A549 treated with DMSO at 1 μM for 4 hours (cell line): ENCODE measurements around the gene BMX. TPM values are rescaled to one million over a fixed set of nuclear protein-coding genes. Genes with fewer than 3 reads are reported as not detected.

Source experiments
- total RNA-seq: library from RNA; stranded (reverse); fragments of 200-300 nt; extraction: Qiagen RNA extraction; gene quantifications from 5 replicates; pipeline ENCODE4 v1.2.3, GENCODE V29; 2022; ENCODE audit warnings: low read depth

The BMX gene
- not detected in 5 replicates for total RNA-seq

DNA sequence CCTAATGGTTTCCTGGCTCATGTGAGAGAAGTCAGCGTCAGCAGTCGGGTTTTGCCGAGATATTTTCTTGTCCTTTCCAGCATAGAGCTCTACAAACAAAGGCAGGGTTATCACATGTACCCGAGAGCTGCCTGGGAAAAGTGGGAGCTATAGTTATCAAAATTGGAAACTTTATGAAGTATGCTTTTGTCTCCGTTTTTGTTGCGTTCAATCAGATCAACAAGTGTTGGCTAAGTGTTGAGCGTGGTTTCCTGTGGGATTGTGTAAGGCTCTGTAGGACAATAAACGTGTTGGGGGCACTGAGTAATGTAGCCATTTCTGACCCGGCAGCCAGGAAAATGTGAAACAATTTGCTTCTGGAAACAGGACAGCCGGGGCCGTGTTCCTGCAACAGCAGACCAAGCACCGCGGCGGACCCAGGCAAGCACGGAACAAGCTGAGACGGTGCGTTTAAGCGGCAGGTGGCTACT lies at the start of gene BMX:
Gene BMX, plus strand, starts transcription at position 311 of the 470 bp plus-strand sequence. CDS start 7,547 bp downstream, outside the sequence.

DNA sequence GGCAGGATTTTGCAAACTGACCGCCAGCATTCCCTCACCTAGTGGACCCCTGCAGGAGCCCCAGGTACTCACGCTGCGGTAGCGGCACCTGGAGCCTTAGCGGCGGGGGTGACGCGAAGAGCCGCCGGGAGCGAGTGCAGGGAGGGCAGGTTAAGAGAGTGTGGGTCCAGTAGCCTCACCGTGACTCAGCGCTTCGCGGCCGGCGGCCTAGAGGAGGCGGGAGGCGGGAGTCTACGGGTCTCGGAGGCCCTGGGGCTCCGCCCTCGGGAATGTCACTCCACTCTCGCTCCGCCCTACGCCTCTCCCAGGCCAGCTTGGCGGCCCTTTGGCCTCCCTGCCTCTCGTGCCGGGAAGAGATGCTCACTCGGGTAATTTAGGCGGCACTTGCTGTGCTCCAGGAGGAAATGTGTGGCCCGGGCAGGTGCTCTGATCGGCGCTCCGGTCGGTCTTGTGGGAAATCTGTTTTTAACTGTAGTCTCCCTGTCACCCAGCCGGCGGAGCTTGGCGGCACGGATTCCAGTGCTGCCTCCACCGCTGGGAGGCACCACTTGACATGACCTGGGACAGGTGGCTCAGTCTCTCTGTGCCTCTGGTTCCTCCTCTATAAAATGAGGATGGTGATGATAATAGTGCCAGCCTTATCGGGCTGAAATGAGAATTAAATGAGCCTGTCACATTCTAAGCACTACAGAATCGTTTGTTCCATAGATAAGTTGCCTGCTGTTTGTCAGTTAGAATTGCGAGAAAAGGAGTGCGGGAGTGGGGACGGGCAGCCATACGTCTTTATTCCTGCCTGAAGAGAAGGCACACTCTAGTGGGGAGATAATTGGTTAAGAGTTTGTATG lies 7.3 kb upstream of the BMX start, which contains the start of gene PIR:
Gene PIR, minus strand, starts transcription at position 216 of the 845 bp plus-strand sequence. CDS start 2,076 bp downstream, outside the sequence.

DNA sequence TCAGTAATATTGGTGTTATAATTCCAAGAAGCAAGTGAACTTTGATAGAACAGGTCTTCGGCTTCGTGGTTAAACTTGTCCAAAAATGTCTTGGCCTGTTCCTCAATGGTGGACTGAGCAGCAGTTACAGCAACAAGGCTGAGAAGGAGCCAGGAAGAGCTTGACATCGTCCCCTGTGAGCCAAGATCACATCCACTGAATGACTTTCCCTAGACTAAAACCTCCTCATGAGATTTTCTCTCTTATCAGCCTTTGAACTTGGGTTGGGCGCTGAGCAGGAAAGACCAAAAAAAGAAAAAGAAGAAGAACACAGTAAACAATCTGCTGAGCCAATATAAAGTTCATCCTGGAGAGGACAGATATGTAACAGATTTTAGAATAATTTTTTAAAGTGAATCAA lies 100.1 kb downstream of the BMX start, which contains the start of gene ACE2:
Gene ACE2, minus strand, starts transcription at position 216 of the 400 bp plus-strand sequence. Its CDS starts 49 bp downstream, at position 167.

Other genes with a start within 250 kb of the BMX start
- 21.5 to 25.6 TPM (median 22.1 TPM) in 5 replicates for gene ASB9, start 230.7 kb upstream of the BMX start, total RNA-seq
- not detected in 5 replicates for gene ASB11, start 185.2 kb upstream of the BMX start, total RNA-seq
- gene PIGA, start 165.3 kb upstream of the BMX start, total RNA-seq, result 6.6 to 9.9 TPM (median 8.6 TPM) in 5 replicates
- gene VEGFD, start 116.4 kb upstream of the BMX start, total RNA-seq, result 0.42 to 0.88 TPM (median 0.53 TPM) in 5 replicates
- gene PIR, start 7.5 kb upstream of the BMX start, total RNA-seq, result 54.2 to 59.9 TPM (median 57.0 TPM) in 5 replicates
- gene ACE2, start 100.2 kb downstream of the BMX start, total RNA-seq, result 0.06 TPM in 1 of 5 replicates, not detected in the others
- gene CLTRN, start 164.0 kb downstream of the BMX start, total RNA-seq, result 0.90 to 1.4 TPM (median 1.1 TPM) in 5 replicates
- gene CA5B, start 237.5 kb downstream of the BMX start, total RNA-seq, result 2.3 to 5.2 TPM (median 3.6 TPM) in 5 replicates